GM12864 (cell line): ENCODE measurements around the gene NT5C2.
"Not testable (repeated sequence)": the region's sequence is repeated elsewhere in the genome, so short reads cannot be mapped to it uniquely, and the experiment has no call there.

Experiments used
- DNase-seq: peaks from one replicate; pipeline ENCODE4 v3.0.0-alpha.2; 2011; ENCODE audit warnings: low read depth
- H3K4me3 ChIP-seq: 2 replicates; pipeline ENCODE4 v1.5.1; 2011; ENCODE audit warnings: mild to moderate bottlenecking, low read depth, low read length, control low read depth
- CTCF ChIP-seq: IDR thresholded peaks from 2 replicates; pipeline ENCODE4 v1.5.1; 2011; ENCODE audit warnings: low read depth, mild to moderate bottlenecking, moderate library complexity, low read length, control low read depth, inconsistent platforms; ENCODE audit errors: missing control alignments

The NT5C2 gene

GRCh38 chr10:103231047-103231551 lies 38.0 kb upstream of the NT5C2 start:
- H3K4me3 ChIP-seq, result no peak overlapping the region
- no peak for TF ChIP-seq CTCF
- no peak for DNase-seq

- H3K4me3 ChIP-seq, result no peak overlapping the region
- no peak for DNase-seq
- TF ChIP-seq CTCF, result no peak
These were observed 34.3 kb upstream of the NT5C2 start for GRCh38 chr10:103227416-103227815.

- TF ChIP-seq CTCF, result no peak
- DNase-seq, result no peak
- no peak overlapping the region for H3K4me3 ChIP-seq
These were observed 32.9 kb upstream of the NT5C2 start for GRCh38 chr10:103225939-103226338.

GRCh38 chr10:103224721-103225120 lies 31.6 kb upstream of the NT5C2 start:
- not testable (repeated sequence) for H3K4me3 ChIP-seq, DNase-seq

- no peak overlapping the region for H3K4me3 ChIP-seq
- DNase-seq, result no peak
- TF ChIP-seq CTCF, result no peak
These were observed 31.1 kb upstream of the NT5C2 start for GRCh38 chr10:103224133-103224532.

GRCh38 chr10:103216362-103216761 lies 23.3 kb upstream of the NT5C2 start:
- H3K4me3 ChIP-seq, DNase-seq: not testable (repeated sequence)

- H3K4me3 ChIP-seq, result no peak overlapping the region
- DNase-seq, result no peak
- no peak for TF ChIP-seq CTCF
These were observed 22.5 kb upstream of the NT5C2 start for GRCh38 chr10:103215601-103216000.

- DNase-seq, H3K4me3 ChIP-seq: not testable (repeated sequence)
These were observed 17.2 kb upstream of the NT5C2 start for GRCh38 chr10:103210262-103210661.

- not testable (repeated sequence) for DNase-seq, H3K4me3 ChIP-seq
These were observed 14.6 kb upstream of the NT5C2 start for GRCh38 chr10:103207643-103208042.
